ENCODE results near the gene NFE2L2. TPM values are rescaled to one million over a fixed set of nuclear protein-coding genes. Genes with fewer than 3 reads are reported as not detected.

Gene NFE2L2
- total RNA-seq, 1 experiment from 2014 or later = 24.2 TPM

GRCh38 chr2:177252808-177253531 is 11.6 kb downstream of the NFE2L2 start:
- POLR2A ChIA-PET (ENCODE audit: unreplicated experiment) = no interaction called here
- BruUV-seq (replicated peaks) = no TSS peak
- no peaks in the 10 kb centered on the region for H3F3A ChIP-seq (ENCODE audit: low read length, unreplicated experiment)
- TF ChIP-seq EZH2phosphoT487 (IDR thresholded peaks at IDR 0.05; ENCODE audit: borderline replicate concordance, low read length) (no peak), EZH2 (IDR thresholded peaks at IDR 0.05; ENCODE audit: low read length, unreplicated experiment) (no peak), CTCF (conservative IDR thresholded peaks at IDR 0.05; ENCODE audit: low read depth, low read length) (no peak)
- H3K4me1 ChIP-seq (ENCODE audit: insufficient read depth, low read length) = peaks cover 15% of the 10 kb centered on the region
- no peaks in the 10 kb centered on the region for H3K9me3 ChIP-seq (ENCODE audit: low read length)
- H3K36me3 ChIP-seq (ENCODE audit: low read depth, low read length) = peaks cover 21% of the 10 kb centered on the region; the same call in 1 of the 2 replicates
- CTCF ChIA-PET = no interaction called here
- peaks cover 71% of the 10 kb centered on the region for H4K20me1 ChIP-seq (ENCODE audit: low read length)
- no peak overlapping the region for H3K9ac ChIP-seq (ENCODE audit: low read length)
- DNase-seq = no peak
- no peak overlapping the region for H3K4me2 ChIP-seq (ENCODE audit: low read length)
- intact Hi-C loops (cut with micrococcal nuclease) = loop anchor here (1.0 kb wide), 1 partner anchor 9 kb away; no protein-coding TSS in a partner anchor
- no peaks in the 10 kb centered on the region for H3K9me2 ChIP-seq (replicated peaks; ENCODE audit: low read length)
- peak; percentile 17 for ATAC-seq
- H3K27ac ChIP-seq (ENCODE audit: low read length) = no peak overlapping the region
- no peaks in the 10 kb centered on the region for H3K27me3 ChIP-seq (ENCODE audit: low read length)
- no peak overlapping the region for H3K4me3 ChIP-seq (ENCODE audit: low read length)
- no peak overlapping the region for H2AFZ ChIP-seq (ENCODE audit: low read length)
- peaks cover 100% of the 10 kb centered on the region for H3K79me2 ChIP-seq (ENCODE audit: low read length)

GRCh38 chr2:177251165-177251542 is 13.4 kb downstream of the NFE2L2 start:
- Histone ChIP-seq H3K79me2 (ENCODE audit: low read length) (peaks cover 100% of the 10 kb centered on the region), H4K20me1 (ENCODE audit: low read length) (peaks cover 53% of the 10 kb centered on the region), H3K36me3 (ENCODE audit: low read depth, low read length) (peaks cover 21% of the 10 kb centered on the region; the same call in 1 of the 2 replicates), H2AFZ (ENCODE audit: low read length) (no peak overlapping the region), H3K4me2 (ENCODE audit: low read length) (no peak overlapping the region), H3K27me3 (ENCODE audit: low read length) (no peaks in the 10 kb centered on the region), H3K9ac (ENCODE audit: low read length) (no peak overlapping the region), H3F3A (ENCODE audit: low read length, unreplicated experiment) (no peaks in the 10 kb centered on the region), H3K27ac (ENCODE audit: low read length) (no peak overlapping the region), H3K9me2 (replicated peaks; ENCODE audit: low read length) (no peaks in the 10 kb centered on the region), H3K4me1 (ENCODE audit: insufficient read depth, low read length) (peaks cover 15% of the 10 kb centered on the region), H3K9me3 (ENCODE audit: low read length) (no peaks in the 10 kb centered on the region), H3K4me3 (ENCODE audit: low read length) (no peak overlapping the region)
- DNase-seq = no peak
- intact Hi-C loops (cut with micrococcal nuclease) = no loop called here
- ATAC-seq = no peak
- TF ChIP-seq EZH2 (IDR thresholded peaks at IDR 0.05; ENCODE audit: low read length, unreplicated experiment) = no peak
- ChIA-PET CTCF (no interaction called here), POLR2A (ENCODE audit: unreplicated experiment) (no interaction called here)
- BruUV-seq (replicated peaks) = no TSS peak

- intact Hi-C loops (cut with micrococcal nuclease) = no loop called here
- peaks cover 21% of the 10 kb centered on the region; the same call in 1 of the 2 replicates for H3K36me3 ChIP-seq (ENCODE audit: low read depth, low read length)
- H3K4me3 ChIP-seq (ENCODE audit: low read length) = no peak overlapping the region
- H3K9me3 ChIP-seq (ENCODE audit: low read length) = no peaks in the 10 kb centered on the region
- no peak overlapping the region for H3K27ac ChIP-seq (ENCODE audit: low read length)
- no peak overlapping the region for H3K9ac ChIP-seq (ENCODE audit: low read length)
- peaks cover 46% of the 10 kb centered on the region; the same call in 1 of the 2 replicates for H4K20me1 ChIP-seq (ENCODE audit: low read length)
- H3K79me2 ChIP-seq (ENCODE audit: low read length) = peaks cover 100% of the 10 kb centered on the region
- H3K27me3 ChIP-seq (ENCODE audit: low read length) = no peaks in the 10 kb centered on the region
- H3K4me1 ChIP-seq (ENCODE audit: insufficient read depth, low read length) = peaks cover 15% of the 10 kb centered on the region
- ATAC-seq (no peak), DNase-seq (no peak)
- no peaks in the 10 kb centered on the region for H3K9me2 ChIP-seq (replicated peaks; ENCODE audit: low read length)
- H3K4me2 ChIP-seq (ENCODE audit: low read length) = no peak overlapping the region
- BruUV-seq (replicated peaks) = no TSS peak
- POLR2A ChIA-PET (ENCODE audit: unreplicated experiment) = no interaction called here
- no peaks in the 10 kb centered on the region for H3F3A ChIP-seq (ENCODE audit: low read length, unreplicated experiment)
- no peak for TF ChIP-seq EZH2phosphoT487 (IDR thresholded peaks at IDR 0.05; ENCODE audit: borderline replicate concordance, low read length)
- TF ChIP-seq CTCF (conservative IDR thresholded peaks at IDR 0.05; ENCODE audit: low read depth, low read length) = no peak
- CTCF ChIA-PET = no interaction called here
- no peak overlapping the region for H2AFZ ChIP-seq (ENCODE audit: low read length)
Observed at GRCh38 chr2:177250461-177250860, 14.1 kb downstream of the NFE2L2 start.

All from PC-3 (cell line).